RWPE2 (cell line): ENCODE data around the gene TMX4.

Experiments used
- ATAC-seq: fragments of 200-7000 bp; cut with Tn5 transposase; 3 replicates; pipeline ENCODE4 v1.9.1; 2021; ENCODE audit warnings: low read depth
- DNase-seq: peaks from one replicate; pipeline ENCODE4 v3.0.0-alpha.2; 2020; ENCODE audit warnings: low spot score
- H3K27ac ChIP-seq: fragments of 450-650 bp; 2 replicates; pipeline ENCODE4 v1.5.1; 2017; ENCODE audit warnings: mild to moderate bottlenecking; ENCODE audit not compliant: poor library complexity, severe bottlenecking
- H3K27me3 ChIP-seq: fragments of 250-450 bp; sonication (Bioruptor Pico); 2 replicates; pipeline ENCODE4 v1.5.1; 2021; ENCODE audit warnings: mild to moderate bottlenecking, moderate library complexity; ENCODE audit not compliant: insufficient read depth, poor library complexity, severe bottlenecking
- H3K36me3 ChIP-seq: fragments of 250-450 bp; sonication (Bioruptor Pico); 2 replicates; pipeline ENCODE4 v1.5.1; 2020; ENCODE audit warnings: low read depth, mild to moderate bottlenecking, moderate library complexity
- H3K4me1 ChIP-seq: fragments of 250-450 bp; sonication (Bioruptor Pico); 2 replicates; pipeline ENCODE4 v1.5.1; 2021; ENCODE audit warnings: mild to moderate bottlenecking, moderate library complexity; ENCODE audit not compliant: insufficient read depth, poor library complexity, severe bottlenecking
- H3K4me3 ChIP-seq: fragments of 250-450 bp; sonication (Bioruptor Pico); 2 replicates; pipeline ENCODE4 v1.5.1; 2021; ENCODE audit warnings: mild to moderate bottlenecking, moderate library complexity; ENCODE audit not compliant: severe bottlenecking
- H3K9me3 ChIP-seq: fragments of 250-450 bp; sonication (Bioruptor Pico); 2 replicates; pipeline ENCODE4 v1.5.1; 2021; ENCODE audit warnings: mild to moderate bottlenecking, moderate library complexity; ENCODE audit not compliant: severe bottlenecking
- TF ChIP-seq, protein P1 (sequence below): fragments of 450-650 bp; IDR thresholded peaks from one replicate; pipeline ENCODE4 v1.5.1; 2017; ENCODE audit warnings: mild to moderate bottlenecking, moderate library complexity; ENCODE audit not compliant: poor library complexity, severe bottlenecking

Gene TMX4

GRCh38 chr20:7935027-7935551 is 84.5 kb downstream of the TMX4 start:
- no peak for DNase-seq
- no peaks in the 10 kb centered on the region for H3K9me3 ChIP-seq
- no peak for ATAC-seq
- H3K27me3 ChIP-seq: no peaks in the 10 kb centered on the region
- no peaks in the 10 kb centered on the region for H3K4me1 ChIP-seq
- H3K4me3 ChIP-seq: no peak overlapping the region
- H3K36me3 ChIP-seq: no peaks in the 10 kb centered on the region
- TF ChIP-seq, protein P1, sequence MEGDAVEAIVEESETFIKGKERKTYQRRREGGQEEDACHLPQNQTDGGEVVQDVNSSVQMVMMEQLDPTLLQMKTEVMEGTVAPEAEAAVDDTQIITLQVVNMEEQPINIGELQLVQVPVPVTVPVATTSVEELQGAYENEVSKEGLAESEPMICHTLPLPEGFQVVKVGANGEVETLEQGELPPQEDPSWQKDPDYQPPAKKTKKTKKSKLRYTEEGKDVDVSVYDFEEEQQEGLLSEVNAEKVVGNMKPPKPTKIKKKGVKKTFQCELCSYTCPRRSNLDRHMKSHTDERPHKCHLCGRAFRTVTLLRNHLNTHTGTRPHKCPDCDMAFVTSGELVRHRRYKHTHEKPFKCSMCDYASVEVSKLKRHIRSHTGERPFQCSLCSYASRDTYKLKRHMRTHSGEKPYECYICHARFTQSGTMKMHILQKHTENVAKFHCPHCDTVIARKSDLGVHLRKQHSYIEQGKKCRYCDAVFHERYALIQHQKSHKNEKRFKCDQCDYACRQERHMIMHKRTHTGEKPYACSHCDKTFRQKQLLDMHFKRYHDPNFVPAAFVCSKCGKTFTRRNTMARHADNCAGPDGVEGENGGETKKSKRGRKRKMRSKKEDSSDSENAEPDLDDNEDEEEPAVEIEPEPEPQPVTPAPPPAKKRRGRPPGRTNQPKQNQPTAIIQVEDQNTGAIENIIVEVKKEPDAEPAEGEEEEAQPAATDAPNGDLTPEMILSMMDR: no peak
- H3K27ac ChIP-seq: no peak overlapping the region

GRCh38 chr20:7933346-7933745 is 86.2 kb downstream of the TMX4 start:
- no peaks in the 10 kb centered on the region for H3K36me3 ChIP-seq
- no peaks in the 10 kb centered on the region for H3K4me1 ChIP-seq
- H3K9me3 ChIP-seq: no peaks in the 10 kb centered on the region
- H3K4me3 ChIP-seq: no peak overlapping the region
- no peak overlapping the region for H3K27ac ChIP-seq
- TF ChIP-seq, protein P1: no peak
- DNase-seq: no peak
- ATAC-seq: no peak
- H3K27me3 ChIP-seq: no peaks in the 10 kb centered on the region

DNA sequence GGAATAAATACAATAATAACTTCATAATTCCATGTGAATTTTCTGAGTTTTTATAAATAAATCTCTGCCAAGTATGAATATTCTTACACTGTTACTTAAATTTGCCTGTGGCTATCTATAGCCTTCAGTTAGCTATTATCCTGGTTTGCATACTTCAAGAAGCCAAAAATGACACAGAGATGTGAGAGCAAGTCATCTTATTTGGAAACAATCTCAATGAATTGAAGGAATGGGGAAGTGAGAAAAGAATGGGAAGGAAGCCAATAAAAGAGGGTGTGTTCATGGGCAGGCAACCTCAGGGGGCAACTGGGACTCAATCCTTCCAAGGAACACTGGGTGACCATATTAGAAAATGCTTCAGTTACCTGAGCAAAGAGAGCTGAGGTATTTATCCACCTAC is 89.2 kb downstream of the TMX4 start:
- no peak for ATAC-seq
- no peaks in the 10 kb centered on the region for H3K27me3 ChIP-seq
- H3K9me3 ChIP-seq: no peaks in the 10 kb centered on the region
- TF ChIP-seq, protein P1: no peak
- H3K27ac ChIP-seq: no peak overlapping the region
- no peaks in the 10 kb centered on the region for H3K4me1 ChIP-seq
- no peak for DNase-seq
- no peaks in the 10 kb centered on the region for H3K36me3 ChIP-seq
- H3K4me3 ChIP-seq: no peak overlapping the region
